ENCODE results near the gene ZNF765. TPM values are rescaled to one million over a fixed set of nuclear protein-coding genes. Genes with fewer than 3 reads are reported as not detected.
"Not testable (repeated sequence)": the region's sequence is repeated elsewhere in the genome, so short reads cannot be mapped to it uniquely, and the experiment has no call there.

Gene ZNF765
- total RNA-seq, 1 donor = 14.2 TPM

- H3K4me3 ChIP-seq (ENCODE audit: low read depth, low read length) = no peak overlapping the region
- TF ChIP-seq, protein P1, sequence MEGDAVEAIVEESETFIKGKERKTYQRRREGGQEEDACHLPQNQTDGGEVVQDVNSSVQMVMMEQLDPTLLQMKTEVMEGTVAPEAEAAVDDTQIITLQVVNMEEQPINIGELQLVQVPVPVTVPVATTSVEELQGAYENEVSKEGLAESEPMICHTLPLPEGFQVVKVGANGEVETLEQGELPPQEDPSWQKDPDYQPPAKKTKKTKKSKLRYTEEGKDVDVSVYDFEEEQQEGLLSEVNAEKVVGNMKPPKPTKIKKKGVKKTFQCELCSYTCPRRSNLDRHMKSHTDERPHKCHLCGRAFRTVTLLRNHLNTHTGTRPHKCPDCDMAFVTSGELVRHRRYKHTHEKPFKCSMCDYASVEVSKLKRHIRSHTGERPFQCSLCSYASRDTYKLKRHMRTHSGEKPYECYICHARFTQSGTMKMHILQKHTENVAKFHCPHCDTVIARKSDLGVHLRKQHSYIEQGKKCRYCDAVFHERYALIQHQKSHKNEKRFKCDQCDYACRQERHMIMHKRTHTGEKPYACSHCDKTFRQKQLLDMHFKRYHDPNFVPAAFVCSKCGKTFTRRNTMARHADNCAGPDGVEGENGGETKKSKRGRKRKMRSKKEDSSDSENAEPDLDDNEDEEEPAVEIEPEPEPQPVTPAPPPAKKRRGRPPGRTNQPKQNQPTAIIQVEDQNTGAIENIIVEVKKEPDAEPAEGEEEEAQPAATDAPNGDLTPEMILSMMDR (IDR thresholded peaks at IDR 0.05; ENCODE audit: insufficient read depth, low read depth, low read length) = no peak
- DNase-seq (ENCODE audit: low read depth) = no peak
Observed at GRCh38 chr19:53462861-53463260, 67.9 kb downstream of the ZNF765 start.

DNA sequence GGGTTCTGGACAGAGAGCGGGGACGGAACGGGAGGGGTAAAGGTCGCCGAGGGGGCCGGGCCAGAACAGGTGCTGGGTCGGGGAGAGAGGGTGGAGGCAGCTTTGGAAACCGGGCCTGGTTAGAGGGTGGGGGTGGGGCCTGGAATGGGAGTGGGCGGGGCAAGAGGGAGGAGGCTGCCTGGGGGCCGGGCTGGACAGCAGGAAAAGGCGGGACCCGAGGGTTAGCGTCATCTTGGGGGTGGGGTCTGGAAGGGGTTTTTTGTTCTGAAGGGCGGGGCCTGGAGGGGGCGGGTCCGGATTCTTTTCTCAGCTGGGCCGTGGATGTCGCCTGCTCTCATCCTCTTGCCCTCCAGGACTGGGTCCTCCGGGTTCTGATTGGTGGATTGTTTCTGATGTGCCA is 68.3 kb downstream of the ZNF765 start:
- DNase-seq (ENCODE audit: low read depth) = peak; percentile 28
- TF ChIP-seq, protein P1 (IDR thresholded peaks at IDR 0.05; ENCODE audit: insufficient read depth, low read depth, low read length) = no peak
- no peak overlapping the region for H3K4me3 ChIP-seq (ENCODE audit: low read depth, low read length)

GRCh38 chr19:53466726-53467484 is 72.0 kb downstream of the ZNF765 start:
- no peak for DNase-seq (ENCODE audit: low read depth)
- TF ChIP-seq, protein P1 (IDR thresholded peaks at IDR 0.05; ENCODE audit: insufficient read depth, low read depth, low read length) = no peak
- H3K4me3 ChIP-seq (ENCODE audit: low read depth, low read length) = peak overlapping the region; percentile 89

DNA sequence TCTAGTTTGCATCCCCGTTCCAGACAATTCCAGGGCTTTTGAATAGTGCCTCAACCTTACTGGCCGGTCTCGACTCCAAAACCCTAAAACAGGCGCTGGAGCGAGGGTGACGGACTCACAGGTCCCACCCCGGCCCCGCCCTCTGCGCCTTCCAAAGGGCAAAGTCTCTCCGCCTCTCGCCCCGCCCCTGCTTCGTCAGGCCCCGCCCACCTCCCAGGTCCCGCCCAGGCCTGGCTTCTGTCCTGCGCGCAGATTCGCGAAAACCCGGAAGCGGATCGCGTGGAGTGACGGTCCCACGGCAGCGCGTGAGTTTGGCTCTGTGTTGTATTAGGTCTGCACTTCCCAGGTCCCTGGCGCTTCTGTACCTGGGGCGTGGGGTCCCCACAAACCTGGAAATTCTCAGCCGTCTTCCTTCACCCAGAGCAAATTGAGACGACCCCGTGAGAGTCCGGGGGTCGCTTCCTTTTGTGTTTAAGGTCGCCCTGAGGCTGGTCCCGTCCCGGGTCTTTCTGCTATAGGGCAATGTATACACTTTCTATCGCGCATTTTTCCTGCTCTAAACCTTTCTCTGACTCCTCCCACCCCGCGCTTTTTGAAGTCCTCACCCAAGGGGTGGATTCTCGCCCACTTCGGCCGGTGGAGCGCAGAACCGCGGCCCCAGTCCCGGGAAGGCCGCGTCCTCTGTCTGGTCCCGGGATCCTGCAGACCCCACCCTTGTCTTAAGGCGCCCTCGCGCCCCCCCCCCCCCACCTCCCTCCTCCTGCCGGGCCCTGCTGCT is 72.7 kb downstream of the ZNF765 start, which contains the start of gene ZNF813:
Gene ZNF813 (plus strand): TSS at position 249 of the 778 bp plus-strand sequence. CDS start 16,090 bp downstream, outside the sequence.
- H3K4me3 ChIP-seq (ENCODE audit: low read depth, low read length) = peak within 1 kb of the TSS; percentile 89
- TF ChIP-seq, protein P1 (IDR thresholded peaks at IDR 0.05; ENCODE audit: insufficient read depth, low read depth, low read length) = no peak
- DNase-seq (ENCODE audit: low read depth) = peak; percentile 84

- not testable (repeated sequence) for DNase-seq (ENCODE audit: low read depth)
- H3K4me3 ChIP-seq (ENCODE audit: low read depth, low read length) = peak overlapping the region; percentile 89
Observed at GRCh38 chr19:53468628-53469027, 73.7 kb downstream of the ZNF765 start.

DNA sequence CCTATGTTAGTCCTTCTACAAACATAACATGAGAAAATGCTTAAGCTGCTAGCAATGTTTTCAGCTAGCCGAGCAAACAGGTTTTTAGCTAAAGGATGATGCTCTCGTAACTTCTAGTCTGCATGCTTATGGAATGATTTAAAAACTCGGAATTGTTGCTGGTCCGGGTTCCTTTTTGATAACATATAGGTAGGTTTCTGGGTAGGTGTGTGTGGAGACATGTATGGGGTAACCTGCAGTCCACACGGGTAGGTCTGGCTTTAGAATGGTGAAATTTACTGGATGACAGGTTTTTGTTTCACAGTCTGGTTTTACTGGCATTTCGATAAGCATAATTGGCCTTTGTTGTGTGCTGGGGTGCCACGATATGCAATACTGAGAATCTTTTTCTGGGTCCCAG is 77.0 kb downstream of the ZNF765 start:
- no peak overlapping the region for H3K4me3 ChIP-seq (ENCODE audit: low read depth, low read length)
- no peak for DNase-seq (ENCODE audit: low read depth)
- TF ChIP-seq, protein P1 (IDR thresholded peaks at IDR 0.05; ENCODE audit: insufficient read depth, low read depth, low read length) = no peak

DNA sequence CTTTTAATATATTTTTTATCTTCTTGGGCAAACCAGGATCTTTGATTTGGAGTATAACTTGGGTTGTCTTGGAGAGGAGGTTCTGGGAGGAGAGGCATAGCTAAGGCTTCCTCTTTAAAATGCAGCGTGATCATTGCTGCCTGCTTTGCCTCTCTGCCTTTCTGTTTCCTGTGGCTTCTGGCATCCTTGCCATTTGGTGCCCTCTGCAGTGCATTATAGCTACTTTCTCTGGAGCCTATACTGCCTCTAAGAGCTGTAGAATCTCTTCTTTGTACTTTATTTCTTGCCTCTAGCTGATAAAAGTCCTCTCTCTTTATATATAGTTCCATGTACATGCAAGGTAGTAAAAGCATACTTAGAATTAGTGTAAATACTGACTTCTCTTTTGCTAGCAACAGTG is 79.9 kb downstream of the ZNF765 start:
- not testable (repeated sequence) for H3K4me3 ChIP-seq (ENCODE audit: low read depth, low read length)

DNA sequence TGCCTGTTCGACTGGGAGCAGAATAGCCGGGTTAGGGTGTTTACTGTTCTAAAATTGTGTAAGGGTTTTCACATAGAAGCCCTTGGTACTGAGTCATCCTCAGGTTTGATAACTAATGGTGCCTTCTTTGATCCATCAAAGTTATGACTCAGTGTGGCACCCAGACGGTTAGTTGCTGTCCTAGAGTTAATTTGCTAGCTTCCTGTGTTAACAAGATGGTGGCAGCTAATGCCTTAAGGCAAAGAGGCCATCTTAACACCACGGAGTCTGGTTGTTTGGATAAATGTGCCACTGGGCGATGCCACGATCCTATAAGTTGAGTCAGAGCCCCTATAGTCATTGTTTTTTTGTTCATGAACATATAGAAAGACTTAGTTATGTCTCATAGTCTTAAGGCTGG is 80.5 kb downstream of the ZNF765 start:
- not testable (repeated sequence) for H3K4me3 ChIP-seq (ENCODE audit: low read depth, low read length)
- peak; percentile 38 for DNase-seq (ENCODE audit: low read depth)

More for the DNA sequence above, 79.9 kb downstream of the ZNF765 start:
- TF ChIP-seq, protein P1 (IDR thresholded peaks at IDR 0.05; ENCODE audit: insufficient read depth, low read depth, low read length) = peak; percentile 5
- not testable (repeated sequence) for DNase-seq (ENCODE audit: low read depth)

Data from fibroblast of villous mesenchyme (primary cell).